H54 (cell line): ENCODE measurements around the gene STAM2.
"Not testable (repeated sequence)": the region's sequence is repeated elsewhere in the genome, so short reads cannot be mapped to it uniquely, and the experiment has no call there.

ENCODE experiments used
- DNase-seq: peaks from one replicate; pipeline ENCODE4 v3.0.0; 2011; ENCODE audit warnings: low spot score, mixed read lengths; ENCODE audit not compliant: insufficient read length
- FAIRE-seq: peaks from 3 replicates; lab custom pipeline; 2011; peaks lifted over from hg19 to GRCh38; lab: Jason Lieb, UNC
- POLR2A ChIP-seq: IDR thresholded peaks from 2 replicates; pipeline ENCODE4 v1.6.1; 2011; ENCODE audit warnings: low read depth, mild to moderate bottlenecking, low read length

The STAM2 gene

GRCh38 chr2:152186262-152186661, 10.7 kb upstream of the STAM2 start:
- no peak for FAIRE-seq
- no peak for TF ChIP-seq POLR2A

GRCh38 chr2:152183401-152184073, 8.0 kb upstream of the STAM2 start:
- no peak for FAIRE-seq
- DNase-seq = no peak
- no peak for TF ChIP-seq POLR2A

More at GRCh38 chr2:152186262-152186661, 10.7 kb upstream of the STAM2 start:
- no peak for DNase-seq

GRCh38 chr2:152177667-152178066, 2.1 kb upstream of the STAM2 start:
- not testable (repeated sequence) for DNase-seq, FAIRE-seq

- TF ChIP-seq POLR2A = 0 out of 2 replicates have a peak, but pooled peaks have one; percentile 2
- DNase-seq = no peak
- FAIRE-seq = no peak
Observed at GRCh38 chr2:152176113-152176714, 651 bp upstream of the STAM2 start.

- TF ChIP-seq POLR2A = no peak
- DNase-seq = no peak
- FAIRE-seq = no peak
Observed at GRCh38 chr2:152175012-152175367, 573 bp downstream of the STAM2 start.

GRCh38 chr2:152174574-152174973, 989 bp downstream of the STAM2 start:
- DNase-seq (no peak), FAIRE-seq (no peak)
- TF ChIP-seq POLR2A = no peak

GRCh38 chr2:152173831-152174230, 1.7 kb downstream of the STAM2 start:
- TF ChIP-seq POLR2A = no peak
- FAIRE-seq = no peak
- no peak for DNase-seq

GRCh38 chr2:152172201-152172785, 3.3 kb downstream of the STAM2 start:
- FAIRE-seq, DNase-seq: not testable (repeated sequence)

- no peak for FAIRE-seq
- DNase-seq = no peak
- no peak for TF ChIP-seq POLR2A
Observed at GRCh38 chr2:152171718-152172117, 3.8 kb downstream of the STAM2 start.

GRCh38 chr2:152169158-152169557, 6.4 kb downstream of the STAM2 start:
- peak; percentile 45 for FAIRE-seq
- DNase-seq = not testable (repeated sequence)

GRCh38 chr2:152167470-152167869, 8.1 kb downstream of the STAM2 start:
- DNase-seq, FAIRE-seq: not testable (repeated sequence)

- FAIRE-seq = peak; percentile 81
- TF ChIP-seq POLR2A = no peak
- DNase-seq = no peak
Observed at GRCh38 chr2:152167065-152167464, 8.5 kb downstream of the STAM2 start.

- no peak for DNase-seq
- no peak for FAIRE-seq
- no peak for TF ChIP-seq POLR2A
Observed at GRCh38 chr2:152166633-152167032, 8.9 kb downstream of the STAM2 start.

GRCh38 chr2:152165780-152166179, 9.8 kb downstream of the STAM2 start:
- FAIRE-seq = no peak
- no peak for TF ChIP-seq POLR2A
- DNase-seq = no peak

GRCh38 chr2:152165306-152165705, 10.3 kb downstream of the STAM2 start:
- FAIRE-seq = no peak
- no peak for DNase-seq
- no peak for TF ChIP-seq POLR2A

GRCh38 chr2:152163669-152164068, 11.9 kb downstream of the STAM2 start:
- not testable (repeated sequence) for DNase-seq, FAIRE-seq
